K562 (cell line): ENCODE data around the gene ITPR3. TPM values are rescaled to one million over a fixed set of nuclear protein-coding genes. Genes with fewer than 3 reads are reported as not detected.
A peak's percentile ranks its signal among the peaks of the same experiment; 100 is the strongest.

Experiments used
- ATAC-seq: fragments of 200-7000 bp; cut with Tn5 transposase; 3 replicates; pipeline ENCODE4 v1.9.1; 2020; ENCODE audit warnings: moderate library complexity
- BruUV-seq: library from RNA; stranded (reverse); fragments of 400-500 nt; replicated peaks from 2 replicates; lab custom pipeline; 2021; lab: Mats Ljungman, UMichigan
- CTCF ChIA-PET: fragments of 300-600 bp; formaldehyde crosslinking; extraction: SDS; loops from one replicate; lab custom pipeline; 2021; ENCODE audit warnings: low intra/inter-chr PET ratio; lab: Yijun Ruan, JAX
- POLR2A ChIA-PET: fragments of 300-600, 350-650 bp; sonication (Branson Sonifier 250); formaldehyde crosslinking; extraction: SDS; loops from one replicate; lab custom pipeline; 2021; ENCODE audit warnings: antibody characterized with exemption, inconsistent platforms; lab: Yijun Ruan, JAX
- DNase-seq, 4 experiments: peaks; one replicate each; pipeline versions ENCODE4 v3.0.0 to v3.0.0-alpha.2; 2011 to 2018; ENCODE audit warnings: low spot score in 3 of 4, mixed read lengths in 3 of 4; ENCODE audit errors: extremely low read depth in 1 of 4
- FAIRE-seq: peaks from 2 replicates; lab custom pipeline; 2011; peaks lifted over from hg19 to GRCh38; lab: Jason Lieb, UNC
- H2AFZ ChIP-seq: 2 replicates; pipeline ENCODE4 v1.6.0; 2011; ENCODE audit warnings: low read depth, low read length, control low read depth, inconsistent platforms
- H3K27ac ChIP-seq: fragments of 200-600 bp; 3 replicates; pipeline ENCODE4 v1.8.0; 2011; ENCODE audit warnings: low read depth, mild to moderate bottlenecking, control low read depth, inconsistent platforms, low read length, moderate library complexity, mixed read lengths; ENCODE audit errors: extremely low read depth
- H3K27me3 ChIP-seq, 2 experiments: fragments of 300-600 bp in 1 of 2; 2 replicates in 1 of 2; 3 replicates in 1 of 2; pipeline versions ENCODE4 v1.6.0 to v1.8.0; 2011; ENCODE audit warnings: inconsistent platforms in 2 of 2, low read length in 2 of 2, mild to moderate bottlenecking in 1 of 2, mixed read lengths in 1 of 2, moderate library complexity in 1 of 2; ENCODE audit not compliant: control insufficient read depth in 2 of 2, insufficient read depth in 2 of 2
- H3K36me3 ChIP-seq: fragments of 300-600 bp; 3 replicates; pipeline ENCODE4 v1.8.0; 2011; ENCODE audit warnings: mild to moderate bottlenecking, low read length, inconsistent platforms; ENCODE audit not compliant: control insufficient read depth, insufficient read depth
- H3K4me1 ChIP-seq, 2 experiments: fragments of 200-600 bp in 1 of 2; replicated peaks in 1 of 2; 2 replicates in 1 of 2; 3 replicates in 1 of 2; pipeline versions ENCODE4 v1.5.1 to v1.8.0; 2011; ENCODE audit warnings: inconsistent platforms in 2 of 2, low read length in 2 of 2, mild to moderate bottlenecking in 1 of 2, mixed read lengths in 1 of 2, moderate library complexity in 1 of 2; ENCODE audit not compliant: control insufficient read depth in 2 of 2, insufficient read depth in 2 of 2
- H3K4me2 ChIP-seq: 2 replicates; pipeline ENCODE4 v1.6.1; 2011; ENCODE audit warnings: low read length, control low read depth, inconsistent platforms, mixed read lengths; ENCODE audit not compliant: insufficient read depth
- H3K4me3 ChIP-seq: fragments of 200-600 bp; sonication (generic), shearing (Covaris generic); 2 replicates; pipeline ENCODE4 v1.5.1; 2016; ENCODE audit warnings: control low read depth, inconsistent platforms
- H3K79me2 ChIP-seq: fragments of 200-600 bp; 3 replicates; pipeline ENCODE4 v1.8.0; 2011; ENCODE audit warnings: low read length, inconsistent platforms; ENCODE audit not compliant: control insufficient read depth, insufficient read depth
- H3K9ac ChIP-seq, 2 experiments: 2 replicates each; pipeline versions ENCODE4 v1.6.0 to v1.6.1; 2011; ENCODE audit warnings: low read depth in 2 of 2, low read length in 2 of 2, control low read depth in 1 of 2, inconsistent platforms in 1 of 2, mild to moderate bottlenecking in 1 of 2, mixed read lengths in 1 of 2; ENCODE audit not compliant: insufficient read depth in 1 of 2
- H3K9me1 ChIP-seq: one replicate; pipeline ENCODE4 v1.6.0; 2011; ENCODE audit warnings: inconsistent platforms, mild to moderate bottlenecking, low read length, moderate library complexity; ENCODE audit not compliant: control insufficient read depth, insufficient read depth
- H3K9me3 ChIP-seq: replicated peaks from 2 replicates; pipeline ENCODE4 v1.5.1; 2011; ENCODE audit warnings: low read depth, low read length, inconsistent platforms; ENCODE audit not compliant: control insufficient read depth, insufficient read depth
- H4K20me1 ChIP-seq: replicated peaks from 2 replicates; pipeline ENCODE4 v1.6.1; 2011; ENCODE audit warnings: low read length, inconsistent platforms, mixed read lengths; ENCODE audit not compliant: control insufficient read depth, insufficient read depth
- CAMTA2 ChIP-seq: fragments of 250-450 bp; sonication (Bioruptor Pico); conservative IDR thresholded peaks from 2 replicates; pipeline ENCODE4 v1.5.1; 2022
- DIDO1 ChIP-seq: fragments of 450-650 bp; IDR thresholded peaks from 2 replicates; pipeline ENCODE4 v1.6.1; 2016; ENCODE audit warnings: low read depth, missing biosample characterization, missing genetic modification characterization
- NFE2 ChIP-seq: IDR thresholded peaks from 2 replicates; pipeline ENCODE4 v1.6.1; 2014; ENCODE audit warnings: antibody characterized with exemption, low read depth
- SRF ChIP-seq, 2 experiments: fragments of 250-450, 450-650 bp in 1 of 2; sonication (Bioruptor Pico) in 1 of 2; sonication (generic) in 1 of 2; formaldehyde crosslinking; IDR thresholded peaks; 2 replicates each; pipeline versions ENCODE4 v1.5.0 to v1.5.1; 2020 to 2022; ENCODE audit warnings: mild to moderate bottlenecking in 1 of 2, missing genetic modification reagents in 1 of 2
- TBP ChIP-seq: optimal IDR thresholded peaks from 2 replicates; pipeline ENCODE3; 2011; ENCODE audit warnings: low read depth, low read length, improper control_type of control experiment
- TCF3 ChIP-seq: sonication (generic); formaldehyde crosslinking; IDR thresholded peaks from 2 replicates; pipeline ENCODE4 v1.4.0; 2020; ENCODE audit warnings: mild to moderate bottlenecking, missing genetic modification reagents
- ZNF695 ChIP-seq: fragments of 450-650 bp; formaldehyde crosslinking; IDR thresholded peaks from 2 replicates; pipeline ENCODE4 v1.4.0; 2020; ENCODE audit warnings: mild to moderate bottlenecking, moderate library complexity
- WGBS: fragments of 100-300 bp; shearing (Covaris generic); methylation state at CpG from one replicate; pipeline ENCODE4 v1.1.6; 2016; ENCODE audit warnings: low coverage, mixed read lengths; ENCODE audit not compliant: insufficient coverage; ENCODE audit errors: missing lambda C conversion rate; 5-methylcytosine and 5-hydroxymethylcytosine counted together
- in situ Hi-C: fragments of 300-500 bp; cut with MboI; formaldehyde crosslinking; loops from 4 replicates; pipeline ENCODE4 v1.15.0; 2018; ENCODE audit warnings: inconsistent platforms, mixed read lengths
- intact Hi-C: fragments of 100-400 bp; cut with micrococcal nuclease; formaldehyde crosslinking; loops from 2 replicates; pipeline ENCODE4 v1.14.2; 2022
- polyA plus RNA-seq, 8 experiments: library from polyadenylated mRNA; depleted of rRNA in 4 of 8; stranded (reverse) in 5 of 8; unstranded in 3 of 8; fragments of >200 nt; fragmentation: Nextera tagmentation in 2 of 8; fragmentation: Illumina TruSeq in 1 of 8; extraction: Ambion mirVana in 2 of 8; extraction: Trizol in 1 of 8; gene quantifications; 2 replicates each; pipeline versions ENCODE4 v1.2.1 to v1.2.3, GENCODE V29; 2011 to 2014; ENCODE audit warnings: inconsistent platforms in 1 of 8, missing spikeins in 1 of 8
- total RNA-seq, 7 experiments: library from RNA; depleted of rRNA in 6 of 7; stranded (reverse); fragments of >200 nt in 6 of 7; fragmentation: Illumina TruSeq in 2 of 7; extraction: Trizol in 2 of 7; gene quantifications; 2 replicates each; pipeline versions ENCODE4 v1.2.1 to v1.2.3, GENCODE V29; 2011 to 2021; ENCODE audit warnings: low replicate concordance in 1 of 7
- TF ChIP-seq, protein P1 (sequence below): sonication (generic); formaldehyde crosslinking; IDR thresholded peaks from 2 replicates; pipeline ENCODE4 v1.8.1; 2023; ENCODE audit warnings: mild to moderate bottlenecking, missing genetic modification reagents

ITPR3 gene
- total and polyA plus RNA-seq, 9 of the 15 experiments (the other 6 are each of a cell fraction or from before 2014, with no cell fraction given): 0.39 to 35.7 (median 13.2) TPM

- intact Hi-C loops: no loop called here
- WGBS: 79% methylated on average over 13 of the region's 13 CpGs
- BruUV-seq: no TSS peak
- H4K20me1 ChIP-seq: peaks cover 9% of the 10 kb centered on the region; the same call in 1 of the 2 replicates
- no peak for ATAC-seq
- H3K4me3 ChIP-seq: no peak overlapping the region
- FAIRE-seq: no peak
- CTCF ChIA-PET: no interaction called here
- TF ChIP-seq DIDO1 (tag) (no peak), CAMTA2 (CRISPR knock-in tag) (no peak), ZNF695 (CRISPR knock-in tag) (no peak), NFE2 (no peak), TCF3 (CRISPR knock-in tag) (no peak), TBP (no peak), SRF (CRISPR knock-in tag; IDR thresholded peaks at IDR 0.05) (no peak)
- TF ChIP-seq, protein P1, sequence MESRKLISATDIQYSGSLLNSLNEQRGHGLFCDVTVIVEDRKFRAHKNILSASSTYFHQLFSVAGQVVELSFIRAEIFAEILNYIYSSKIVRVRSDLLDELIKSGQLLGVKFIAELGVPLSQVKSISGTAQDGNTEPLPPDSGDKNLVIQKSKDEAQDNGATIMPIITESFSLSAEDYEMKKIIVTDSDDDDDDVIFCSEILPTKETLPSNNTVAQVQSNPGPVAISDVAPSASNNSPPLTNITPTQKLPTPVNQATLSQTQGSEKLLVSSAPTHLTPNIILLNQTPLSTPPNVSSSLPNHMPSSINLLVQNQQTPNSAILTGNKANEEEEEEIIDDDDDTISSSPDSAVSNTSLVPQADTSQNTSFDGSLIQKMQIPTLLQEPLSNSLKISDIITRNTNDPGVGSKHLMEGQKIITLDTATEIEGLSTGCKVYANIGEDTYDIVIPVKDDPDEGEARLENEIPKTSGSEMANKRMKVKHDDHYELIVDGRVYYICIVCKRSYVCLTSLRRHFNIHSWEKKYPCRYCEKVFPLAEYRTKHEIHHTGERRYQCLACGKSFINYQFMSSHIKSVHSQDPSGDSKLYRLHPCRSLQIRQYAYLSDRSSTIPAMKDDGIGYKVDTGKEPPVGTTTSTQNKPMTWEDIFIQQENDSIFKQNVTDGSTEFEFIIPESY: peak; percentile 44; the same call in 1 of the 2 replicates
- peaks cover 5 to 30% of the 10 kb centered on the region in 2 experiments; a peak in 4 of 5 replicates for H3K4me1 ChIP-seq
- no peak overlapping the region for H3K4me2 ChIP-seq
- DNase-seq: no peak
- no peaks in the 10 kb centered on the region for H3K79me2 ChIP-seq
- H3K9me3 ChIP-seq: no peaks in the 10 kb centered on the region
- POLR2A ChIA-PET: interaction anchor here (0.5 to 1.5 kb wide), 6 partner anchors 10 to 484 kb away, joined by 3 to 6 read pairs (median 3); partner anchors contain the start of genes UQCC2 and ZBTB9
- H3K27me3 ChIP-seq: no peaks in the 10 kb centered on the region
- H3K9ac ChIP-seq: no peak overlapping the region
- H3K9me1 ChIP-seq: no peaks in the 10 kb centered on the region
- H3K36me3 ChIP-seq: peaks cover 98% of the 10 kb centered on the region
- H3K27ac ChIP-seq: no peak overlapping the region
- in situ Hi-C loops: no loop called here
- H2AFZ ChIP-seq: no peak overlapping the region
Observed at GRCh38 chr6:33690766-33691165, 69.6 kb downstream of the ITPR3 start.
